Peyer's patch (tissue), 4 donors: ENCODE data around the gene CHID1. TPM values are rescaled to one million over a fixed set of nuclear protein-coding genes. Genes with fewer than 3 reads are reported as not detected.

ENCODE experiments used
- DNase-seq, 3 donors: peaks; one replicate each; pipeline ENCODE4 v3.0.0-alpha.2; 2017 to 2019
- H3K27ac ChIP-seq, 4 donors: fragments of 200-600 bp; sonication (generic); one replicate each; pipeline ENCODE4 v1.5.1; 2016 to 2019
- H3K27me3 ChIP-seq, 2 donors: fragments of 200-600 bp; sonication (generic); one replicate each; pipeline ENCODE4 v1.5.1; 2019
- H3K36me3 ChIP-seq, 3 donors: fragments of 200-600 bp; sonication (generic); one replicate each; pipeline ENCODE4 v1.5.1; 2016 to 2019
- H3K4me1 ChIP-seq, 4 donors: fragments of 200-600 bp; sonication (generic); one replicate each; pipeline ENCODE4 v1.5.1; 2016 to 2019
- H3K4me3 ChIP-seq, 4 donors: fragments of 200-600 bp; sonication (generic); 1 replicate in 3 of 4; 2 replicates in 1 of 4; pipeline ENCODE4 v1.5.1; 2016 to 2019; ENCODE audit warnings: mild to moderate bottlenecking in 1 of 4
- H3K9me3 ChIP-seq, 4 donors: fragments of 200-600 bp; sonication (generic); one replicate each; pipeline ENCODE4 v1.5.1; 2016 to 2019; ENCODE audit warnings: mild to moderate bottlenecking in 1 of 4
- POLR2A ChIP-seq, 2 donors: fragments of 450-650 bp; IDR thresholded peaks; one replicate each; pipeline ENCODE4 v1.5.1; 2017; ENCODE audit warnings: antibody characterized with exemption in 2 of 2, mild to moderate bottlenecking in 2 of 2, moderate library complexity in 2 of 2
- total RNA-seq, 4 donors: library from RNA; depleted of rRNA; stranded (reverse); fragments of >200 nt; gene quantifications; one replicate each; pipeline ENCODE4 v1.1.0, GENCODE V29; 2016
- TF ChIP-seq, protein P1 (sequence below), 6 experiments: fragments of 450-650 bp in 4 of 6; fragments of 200-600 bp in 2 of 6; sonication (generic) in 1 of 6; IDR thresholded peaks; one replicate each; pipeline ENCODE4 v1.5.1; 2017 to 2019; ENCODE audit warnings: antibody characterized with exemption in 6 of 6, mild to moderate bottlenecking in 3 of 6, moderate library complexity in 1 of 6

The CHID1 gene
- total RNA-seq, 4 donors from 2014 or later = 50.6 to 72.6 (median 57.2) TPM

DNA sequence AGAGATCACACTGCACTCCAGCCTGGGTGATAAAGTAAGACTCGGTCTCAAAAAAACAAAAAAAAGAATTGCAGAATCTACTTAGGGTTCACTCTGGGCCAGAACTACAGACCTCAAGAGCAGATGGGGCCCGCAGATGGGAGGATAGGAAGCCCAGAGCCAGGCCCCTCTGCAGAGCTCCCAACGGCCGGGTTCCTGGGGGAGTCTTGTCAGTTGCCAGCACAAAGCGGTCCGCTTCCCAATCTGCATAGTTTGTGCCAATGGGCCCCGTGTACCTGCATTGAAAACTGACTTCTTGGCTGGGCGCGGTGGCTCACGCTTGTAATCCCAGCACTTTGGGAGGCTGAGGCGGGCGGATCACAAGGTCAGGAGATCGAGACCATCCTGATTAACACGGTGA lies 1.7 kb upstream of the CHID1 start:
- H3K27ac ChIP-seq = no peak overlapping the region
- DNase-seq = no peak
- H3K4me1 ChIP-seq = peaks cover 0 to 14% (median 3%) of the 10 kb centered on the region in 4 donors
- H3K9me3 ChIP-seq = no peaks in the 10 kb centered on the region
- no peak overlapping the region for H3K4me3 ChIP-seq
- TF ChIP-seq POLR2A (IDR thresholded peaks at IDR 0.05) = no peak
- TF ChIP-seq, protein P1, sequence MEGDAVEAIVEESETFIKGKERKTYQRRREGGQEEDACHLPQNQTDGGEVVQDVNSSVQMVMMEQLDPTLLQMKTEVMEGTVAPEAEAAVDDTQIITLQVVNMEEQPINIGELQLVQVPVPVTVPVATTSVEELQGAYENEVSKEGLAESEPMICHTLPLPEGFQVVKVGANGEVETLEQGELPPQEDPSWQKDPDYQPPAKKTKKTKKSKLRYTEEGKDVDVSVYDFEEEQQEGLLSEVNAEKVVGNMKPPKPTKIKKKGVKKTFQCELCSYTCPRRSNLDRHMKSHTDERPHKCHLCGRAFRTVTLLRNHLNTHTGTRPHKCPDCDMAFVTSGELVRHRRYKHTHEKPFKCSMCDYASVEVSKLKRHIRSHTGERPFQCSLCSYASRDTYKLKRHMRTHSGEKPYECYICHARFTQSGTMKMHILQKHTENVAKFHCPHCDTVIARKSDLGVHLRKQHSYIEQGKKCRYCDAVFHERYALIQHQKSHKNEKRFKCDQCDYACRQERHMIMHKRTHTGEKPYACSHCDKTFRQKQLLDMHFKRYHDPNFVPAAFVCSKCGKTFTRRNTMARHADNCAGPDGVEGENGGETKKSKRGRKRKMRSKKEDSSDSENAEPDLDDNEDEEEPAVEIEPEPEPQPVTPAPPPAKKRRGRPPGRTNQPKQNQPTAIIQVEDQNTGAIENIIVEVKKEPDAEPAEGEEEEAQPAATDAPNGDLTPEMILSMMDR (IDR thresholded peaks at IDR 0.05) = no peak
- H3K27me3 ChIP-seq = no peaks in the 10 kb centered on the region
- no peaks in the 10 kb centered on the region for H3K36me3 ChIP-seq

DNA sequence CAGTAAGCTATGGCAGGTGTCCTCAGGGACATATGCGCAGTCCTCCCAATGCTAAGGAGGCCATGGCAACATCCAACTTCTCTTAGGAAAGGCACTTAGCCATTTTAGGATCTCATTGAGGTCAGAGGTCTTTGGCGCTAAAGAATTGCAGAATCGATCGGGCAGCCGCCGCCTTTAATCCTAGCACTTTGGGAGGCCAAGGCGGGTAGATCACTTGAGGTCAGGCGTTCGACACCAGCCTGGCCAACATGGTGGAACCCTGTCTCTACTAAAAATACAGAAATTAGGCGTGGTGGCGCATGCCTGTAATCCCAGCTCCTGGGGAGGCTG lies 1.2 kb upstream of the CHID1 start:
- Histone ChIP-seq H3K27me3 (no peaks in the 10 kb centered on the region), H3K36me3 (no peaks in the 10 kb centered on the region), H3K9me3 (no peaks in the 10 kb centered on the region), H3K4me1 (peaks cover 0 to 14% (median 3%) of the 10 kb centered on the region in 4 donors), H3K4me3 (peak overlapping the region in 2 of 4 donors; percentile 90 to 99), H3K27ac (peak overlapping the region in 3 of 4 donors; percentile 82 to 95 (median 91))
- no peak for DNase-seq
- TF ChIP-seq POLR2A (IDR thresholded peaks at IDR 0.05) = no peak

DNA sequence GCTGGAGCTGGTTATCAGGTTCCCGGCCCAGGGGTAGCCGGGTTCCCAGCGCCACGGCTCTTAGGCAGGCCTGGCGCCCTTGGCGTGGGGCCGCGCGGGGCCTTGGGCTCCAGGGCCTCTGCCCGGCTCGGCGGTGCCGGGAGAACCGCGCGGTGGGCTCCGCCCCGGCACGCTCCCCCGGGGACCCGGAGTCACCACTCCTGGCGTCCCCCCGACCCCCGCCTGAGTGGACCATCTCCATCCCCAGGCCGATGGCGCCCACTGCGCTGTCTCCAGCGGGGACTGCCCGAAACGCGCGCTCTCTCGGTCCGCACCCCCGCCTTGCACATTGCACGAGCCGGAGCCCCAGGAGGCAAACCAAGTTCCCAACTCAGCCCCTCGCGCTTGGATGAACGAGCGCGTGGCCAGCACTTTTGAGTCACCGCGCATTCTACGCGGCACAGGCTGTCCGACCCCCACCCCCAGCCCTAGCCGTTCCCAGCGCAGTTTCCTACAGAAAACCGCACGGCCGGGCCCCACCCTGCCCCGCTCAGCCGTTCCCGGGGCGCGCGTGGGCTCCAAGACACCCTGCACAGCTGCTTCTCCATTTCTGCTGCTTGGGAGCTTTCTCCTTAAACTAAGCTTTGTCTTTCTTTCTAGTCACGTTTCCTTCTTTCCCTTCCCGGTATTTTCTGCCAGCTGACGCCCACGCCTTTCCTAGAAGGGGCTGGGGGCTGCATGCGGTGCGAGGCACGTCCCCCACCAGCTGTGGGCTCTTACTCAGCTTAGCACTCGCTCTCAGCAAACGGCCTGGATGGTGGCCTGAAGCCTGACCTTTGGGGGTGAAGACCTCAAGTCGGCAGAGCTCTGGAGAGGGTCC lies 650 bp upstream of the CHID1 start:
- H3K4me3 ChIP-seq = peak overlapping the region; percentile 69 to 99 (median 90)
- H3K9me3 ChIP-seq = no peaks in the 10 kb centered on the region
- H3K36me3 ChIP-seq = no peaks in the 10 kb centered on the region
- TF ChIP-seq POLR2A (IDR thresholded peaks at IDR 0.05) = no peak
- TF ChIP-seq, protein P1 (IDR thresholded peaks at IDR 0.05) = no peak
- H3K27me3 ChIP-seq = no peaks in the 10 kb centered on the region
- H3K4me1 ChIP-seq = peaks cover 0 to 14% (median 3%) of the 10 kb centered on the region in 4 donors
- DNase-seq = peak in 2 of 3 donors; percentile 31 to 59
- H3K27ac ChIP-seq = peak overlapping the region; percentile 82 to 95 (median 90)

DNA sequence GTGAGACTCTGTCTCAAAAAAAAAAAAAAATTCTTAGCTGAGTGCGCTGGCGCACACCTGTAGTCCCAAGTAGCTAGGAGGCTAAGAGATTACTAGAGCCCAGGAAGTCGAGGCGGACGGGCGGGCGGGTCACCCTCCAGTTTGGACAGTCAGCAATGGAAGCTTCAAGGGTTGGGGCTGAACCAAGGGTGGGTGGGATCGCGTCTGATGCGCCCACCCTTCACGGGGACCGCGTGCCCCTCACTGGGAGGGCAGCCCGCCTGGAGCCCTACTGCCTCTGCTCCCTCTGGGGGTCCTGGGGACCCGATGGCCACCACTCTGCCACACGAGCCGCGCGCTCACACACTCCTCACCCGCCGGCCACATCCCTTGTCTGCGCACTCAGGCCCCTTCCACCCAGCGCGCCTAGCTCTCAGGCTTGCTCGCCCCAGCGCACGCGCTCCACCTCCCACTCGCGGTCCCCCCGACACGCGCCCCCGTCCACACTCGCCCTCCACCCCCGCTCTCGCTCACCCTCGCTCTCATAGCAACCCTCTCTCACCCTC lies 494 bp downstream of the CHID1 start:
- Histone ChIP-seq H3K27ac (peak overlapping the region in 2 of 4 donors; percentile 89 to 95), H3K36me3 (no peaks in the 10 kb centered on the region), H3K4me1 (peaks cover 0 to 14% (median 3%) of the 10 kb centered on the region in 4 donors), H3K4me3 (peak overlapping the region; percentile 69 to 99 (median 90)), H3K27me3 (no peaks in the 10 kb centered on the region), H3K9me3 (no peaks in the 10 kb centered on the region)
- TF ChIP-seq, protein P1 (IDR thresholded peaks at IDR 0.05) = no peak
- no peak for DNase-seq

DNA sequence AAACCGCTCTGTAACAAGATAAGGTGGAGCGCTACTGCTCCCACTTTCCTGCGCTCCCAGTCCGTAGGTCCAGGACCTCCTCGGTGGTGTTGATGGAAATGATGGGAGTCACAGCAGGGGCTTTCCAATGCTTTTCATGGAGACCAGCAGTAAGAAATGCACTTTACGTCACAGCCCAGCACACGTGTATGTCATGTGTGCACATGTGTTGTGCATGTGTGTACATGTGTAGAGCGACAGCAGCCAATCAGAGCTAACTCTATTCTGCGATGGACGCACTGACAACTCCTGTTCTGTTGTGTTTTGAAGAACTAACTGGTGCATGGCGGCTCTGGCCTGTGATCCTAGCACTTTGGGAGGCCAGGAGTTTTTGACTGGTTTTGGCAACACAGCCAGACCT lies 1.2 kb downstream of the CHID1 start:
- no peak for TF ChIP-seq POLR2A (IDR thresholded peaks at IDR 0.05)
- TF ChIP-seq, protein P1 (IDR thresholded peaks at IDR 0.05) = no peak
- Histone ChIP-seq H3K36me3 (peaks cover 0 to 3% (median 0%) of the 10 kb centered on the region in 3 donors), H3K27me3 (no peaks in the 10 kb centered on the region), H3K4me3 (peak overlapping the region in 1 of 4 donors; percentile 99), H3K9me3 (no peaks in the 10 kb centered on the region), H3K27ac (no peak overlapping the region), H3K4me1 (peaks cover 0 to 14% (median 3%) of the 10 kb centered on the region in 4 donors)
- DNase-seq = no peak

DNA sequence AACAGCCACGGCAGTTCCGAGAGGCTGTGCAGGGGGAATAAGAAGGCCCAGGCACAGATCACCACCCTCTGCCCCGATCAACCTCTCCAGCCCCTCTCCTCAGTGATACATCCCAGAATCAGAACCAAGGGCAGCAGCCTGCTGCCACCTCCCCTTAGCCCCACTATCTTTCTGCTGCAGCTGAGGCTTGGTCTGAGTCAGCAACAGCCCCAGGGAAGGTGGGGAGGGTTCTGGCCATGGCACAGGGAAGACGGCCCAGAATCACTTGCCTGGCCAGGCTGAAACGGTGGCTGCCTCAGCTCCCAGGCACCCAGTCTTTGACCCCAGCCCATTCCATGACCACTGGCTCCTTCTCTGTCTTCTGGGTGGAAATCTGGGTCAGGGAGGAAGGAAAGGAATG lies 2.3 kb downstream of the CHID1 start:
- H3K4me3 ChIP-seq = no peak overlapping the region
- H3K27ac ChIP-seq = no peak overlapping the region
- H3K36me3 ChIP-seq = peaks cover 0 to 14% (median 0%) of the 10 kb centered on the region in 3 donors
- no peaks in the 10 kb centered on the region for H3K9me3 ChIP-seq
- H3K4me1 ChIP-seq = peaks cover 0 to 14% (median 3%) of the 10 kb centered on the region in 4 donors
- DNase-seq = no peak
- TF ChIP-seq POLR2A (IDR thresholded peaks at IDR 0.05) = no peak
- TF ChIP-seq, protein P1 (IDR thresholded peaks at IDR 0.05) = no peak
- no peaks in the 10 kb centered on the region for H3K27me3 ChIP-seq
